Measurements from ENCODE around the gene LEPR. TPM values are rescaled to one million over a fixed set of nuclear protein-coding genes. Genes with fewer than 3 reads are reported as not detected.

LEPR gene
- total RNA-seq, 1 experiment from 2014 or later: 1.9 TPM

DNA sequence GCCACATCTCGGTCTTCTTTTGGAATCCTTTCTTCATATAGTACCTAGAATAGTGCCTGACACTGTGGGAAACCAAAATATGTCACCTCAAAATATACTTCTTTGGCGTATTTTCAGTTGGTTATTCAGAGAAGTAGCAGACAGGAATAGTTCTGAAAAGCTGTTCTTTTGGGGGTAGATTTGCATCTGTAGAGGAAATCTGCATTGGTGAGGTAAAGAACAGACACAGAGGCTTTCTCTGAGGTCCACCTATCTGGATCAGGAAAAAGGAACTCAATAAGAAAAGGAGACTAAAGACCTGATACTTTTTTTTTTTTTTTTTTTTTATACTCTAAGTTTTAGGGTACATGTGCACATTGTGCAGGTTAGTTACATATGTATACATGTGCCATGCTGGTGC is 23.2 kb downstream of the LEPR start:
- intact Hi-C loops (cut with micrococcal nuclease; ENCODE audit: unreplicated experiment): no loop called here
- no peak overlapping the region for H3K27ac Mint-ChIP-seq (ENCODE audit: unreplicated experiment)

DNA sequence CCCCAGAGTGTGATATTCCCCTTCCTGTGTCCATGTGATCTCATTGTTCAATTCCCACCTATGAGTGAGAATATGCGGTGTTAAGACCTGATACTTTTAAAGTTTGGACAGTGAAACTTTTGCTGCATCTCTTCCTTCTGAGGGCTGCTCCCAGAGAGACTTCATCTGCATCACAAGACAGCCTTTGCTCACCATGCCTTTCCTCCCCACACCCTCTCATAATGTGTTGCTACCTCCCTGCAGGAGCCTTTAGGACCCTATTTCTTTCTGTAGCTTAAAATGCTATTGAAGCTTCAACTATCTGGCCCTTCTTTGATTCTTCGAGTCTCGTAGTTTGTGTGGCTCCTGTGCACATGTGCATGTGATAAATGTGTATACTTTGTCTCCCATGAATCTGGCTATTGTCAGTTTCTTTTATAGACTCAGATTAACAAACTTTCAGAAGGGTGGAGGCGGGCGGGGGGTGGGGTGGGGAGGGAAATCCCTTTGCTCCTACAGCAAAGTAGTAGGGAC is 23.7 kb downstream of the LEPR start:
- Mint-ChIP-seq H3K9me3 (ENCODE audit: unreplicated experiment) (no peaks in the 10 kb centered on the region), H3K36me3 (ENCODE audit: insufficient read depth, unreplicated experiment) (no peaks in the 10 kb centered on the region), H3K4me3 (ENCODE audit: unreplicated experiment) (no peak overlapping the region), H3K27ac (ENCODE audit: unreplicated experiment) (no peak overlapping the region), H3K4me1 (ENCODE audit: low read depth, unreplicated experiment) (peaks cover 8% of the 10 kb centered on the region), H3K27me3 (ENCODE audit: insufficient read depth, unreplicated experiment) (no peaks in the 10 kb centered on the region)
- DNase-seq: no peak
- TF ChIP-seq, protein P1, sequence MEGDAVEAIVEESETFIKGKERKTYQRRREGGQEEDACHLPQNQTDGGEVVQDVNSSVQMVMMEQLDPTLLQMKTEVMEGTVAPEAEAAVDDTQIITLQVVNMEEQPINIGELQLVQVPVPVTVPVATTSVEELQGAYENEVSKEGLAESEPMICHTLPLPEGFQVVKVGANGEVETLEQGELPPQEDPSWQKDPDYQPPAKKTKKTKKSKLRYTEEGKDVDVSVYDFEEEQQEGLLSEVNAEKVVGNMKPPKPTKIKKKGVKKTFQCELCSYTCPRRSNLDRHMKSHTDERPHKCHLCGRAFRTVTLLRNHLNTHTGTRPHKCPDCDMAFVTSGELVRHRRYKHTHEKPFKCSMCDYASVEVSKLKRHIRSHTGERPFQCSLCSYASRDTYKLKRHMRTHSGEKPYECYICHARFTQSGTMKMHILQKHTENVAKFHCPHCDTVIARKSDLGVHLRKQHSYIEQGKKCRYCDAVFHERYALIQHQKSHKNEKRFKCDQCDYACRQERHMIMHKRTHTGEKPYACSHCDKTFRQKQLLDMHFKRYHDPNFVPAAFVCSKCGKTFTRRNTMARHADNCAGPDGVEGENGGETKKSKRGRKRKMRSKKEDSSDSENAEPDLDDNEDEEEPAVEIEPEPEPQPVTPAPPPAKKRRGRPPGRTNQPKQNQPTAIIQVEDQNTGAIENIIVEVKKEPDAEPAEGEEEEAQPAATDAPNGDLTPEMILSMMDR (IDR thresholded peaks at IDR 0.05; ENCODE audit: insufficient read depth in 1 of 2, low read depth in 1 of 2, low read length in 1 of 2, severe bottlenecking in 1 of 2, unreplicated experiment in 1 of 2): no peak
- no peaks in the 10 kb centered on the region for H3K4me1 ChIP-seq
- H3K9me3 ChIP-seq: no peaks in the 10 kb centered on the region
- BruUV-seq (replicated peaks): no TSS peak
- no peaks in the 10 kb centered on the region for H3K27me3 ChIP-seq (replicated peaks; ENCODE audit: control insufficient read depth, insufficient read depth, low read length)
- ChIA-PET CTCF (no interaction called here), POLR2A (no interaction called here)
- intact Hi-C loops (cut with micrococcal nuclease; ENCODE audit: unreplicated experiment): no loop called here
- no peaks in the 10 kb centered on the region for H3K36me3 ChIP-seq (ENCODE audit: control insufficient read depth, insufficient read depth, low read length)
- no peak overlapping the region for H3K4me3 ChIP-seq (ENCODE audit: low read depth, low read length)

More for the DNA sequence above, 23.2 kb downstream of the LEPR start:
- BruUV-seq (replicated peaks): no TSS peak
- TF ChIP-seq, protein P1 (IDR thresholded peaks at IDR 0.05; ENCODE audit: insufficient read depth in 1 of 2, low read depth in 1 of 2, low read length in 1 of 2, severe bottlenecking in 1 of 2, unreplicated experiment in 1 of 2): no peak
- CTCF ChIA-PET: no interaction called here
- no peaks in the 10 kb centered on the region for H3K9me3 ChIP-seq
- POLR2A ChIA-PET: no interaction called here
- no peaks in the 10 kb centered on the region for H3K36me3 ChIP-seq (ENCODE audit: control insufficient read depth, insufficient read depth, low read length)
- no peak for DNase-seq
- Mint-ChIP-seq H3K4me1 (ENCODE audit: low read depth, unreplicated experiment) (peaks cover 8% of the 10 kb centered on the region), H3K4me3 (ENCODE audit: unreplicated experiment) (no peak overlapping the region), H3K36me3 (ENCODE audit: insufficient read depth, unreplicated experiment) (no peaks in the 10 kb centered on the region), H3K9me3 (ENCODE audit: unreplicated experiment) (no peaks in the 10 kb centered on the region), H3K27me3 (ENCODE audit: insufficient read depth, unreplicated experiment) (no peaks in the 10 kb centered on the region)
- no peaks in the 10 kb centered on the region for H3K27me3 ChIP-seq (replicated peaks; ENCODE audit: control insufficient read depth, insufficient read depth, low read length)
- no peak overlapping the region for H3K4me3 ChIP-seq (ENCODE audit: low read depth, low read length)
- no peaks in the 10 kb centered on the region for H3K4me1 ChIP-seq

DNA sequence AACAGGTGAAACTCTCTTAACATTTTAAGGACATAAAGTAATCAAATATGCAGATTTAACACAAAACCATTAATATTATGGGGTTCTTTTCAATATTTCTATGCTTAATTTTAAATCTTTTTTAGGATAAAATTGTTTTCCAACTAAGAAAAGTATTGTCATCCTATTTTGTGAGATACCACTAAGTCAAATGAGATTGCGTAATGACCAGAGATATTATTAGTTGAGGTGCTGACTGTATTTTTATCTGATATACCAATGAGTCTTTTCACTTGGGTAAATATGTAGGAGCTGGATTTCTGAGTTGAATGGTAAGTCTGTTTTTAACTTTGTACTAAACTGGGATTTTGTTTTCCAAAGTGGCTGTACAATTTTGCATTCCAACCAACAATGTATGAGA is 25.4 kb downstream of the LEPR start:
- Mint-ChIP-seq H3K4me3 (ENCODE audit: unreplicated experiment) (no peak overlapping the region), H3K27me3 (ENCODE audit: insufficient read depth, unreplicated experiment) (no peaks in the 10 kb centered on the region), H3K36me3 (ENCODE audit: insufficient read depth, unreplicated experiment) (no peaks in the 10 kb centered on the region), H3K4me1 (ENCODE audit: low read depth, unreplicated experiment) (no peaks in the 10 kb centered on the region), H3K27ac (ENCODE audit: unreplicated experiment) (no peak overlapping the region), H3K9me3 (ENCODE audit: unreplicated experiment) (no peaks in the 10 kb centered on the region)
- no peak for DNase-seq
- CTCF ChIA-PET: no interaction called here
- BruUV-seq (replicated peaks): no TSS peak
- H3K27me3 ChIP-seq (replicated peaks; ENCODE audit: control insufficient read depth, insufficient read depth, low read length): no peaks in the 10 kb centered on the region
- no peaks in the 10 kb centered on the region for H3K9me3 ChIP-seq
- no peak overlapping the region for H3K4me3 ChIP-seq (ENCODE audit: low read depth, low read length)
- intact Hi-C loops (cut with micrococcal nuclease; ENCODE audit: unreplicated experiment): no loop called here
- TF ChIP-seq, protein P1 (IDR thresholded peaks at IDR 0.05; ENCODE audit: insufficient read depth in 1 of 2, low read depth in 1 of 2, low read length in 1 of 2, severe bottlenecking in 1 of 2, unreplicated experiment in 1 of 2): no peak
- H3K4me1 ChIP-seq: no peaks in the 10 kb centered on the region
- no peaks in the 10 kb centered on the region for H3K36me3 ChIP-seq (ENCODE audit: control insufficient read depth, insufficient read depth, low read length)
- POLR2A ChIA-PET: no interaction called here
